Measurements from ENCODE around the gene CACNB2.
"Not testable (repeated sequence)": the region's sequence is repeated elsewhere in the genome, so short reads cannot be mapped to it uniquely, and the experiment has no call there.

Gene CACNB2

GRCh38 chr10:18197706-18198105 is 57.5 kb downstream of the CACNB2 start:
- no peak for DNase-seq (ENCODE audit: low read depth, low spot score)

DNA sequence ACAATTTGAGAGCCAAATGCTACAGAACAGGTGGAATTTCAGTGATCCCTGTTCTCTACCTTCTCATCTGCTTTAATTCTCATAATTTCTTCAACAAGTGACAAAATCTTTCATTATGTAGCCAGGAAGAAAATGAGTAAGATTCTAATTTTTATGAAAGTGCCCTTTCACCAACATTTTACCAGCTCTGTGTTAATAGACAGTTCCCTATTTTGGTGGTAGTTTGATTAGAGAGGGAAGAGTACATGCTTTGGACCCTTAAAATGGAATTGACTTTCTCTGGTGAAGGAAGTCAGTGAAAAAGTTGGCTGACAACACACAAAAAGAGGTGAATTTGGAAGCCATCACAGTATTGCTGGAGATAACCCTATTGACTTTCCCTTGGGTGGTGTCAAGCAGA is 61.7 kb downstream of the CACNB2 start:
- no peak for DNase-seq (ENCODE audit: low read depth, low spot score)

DNA sequence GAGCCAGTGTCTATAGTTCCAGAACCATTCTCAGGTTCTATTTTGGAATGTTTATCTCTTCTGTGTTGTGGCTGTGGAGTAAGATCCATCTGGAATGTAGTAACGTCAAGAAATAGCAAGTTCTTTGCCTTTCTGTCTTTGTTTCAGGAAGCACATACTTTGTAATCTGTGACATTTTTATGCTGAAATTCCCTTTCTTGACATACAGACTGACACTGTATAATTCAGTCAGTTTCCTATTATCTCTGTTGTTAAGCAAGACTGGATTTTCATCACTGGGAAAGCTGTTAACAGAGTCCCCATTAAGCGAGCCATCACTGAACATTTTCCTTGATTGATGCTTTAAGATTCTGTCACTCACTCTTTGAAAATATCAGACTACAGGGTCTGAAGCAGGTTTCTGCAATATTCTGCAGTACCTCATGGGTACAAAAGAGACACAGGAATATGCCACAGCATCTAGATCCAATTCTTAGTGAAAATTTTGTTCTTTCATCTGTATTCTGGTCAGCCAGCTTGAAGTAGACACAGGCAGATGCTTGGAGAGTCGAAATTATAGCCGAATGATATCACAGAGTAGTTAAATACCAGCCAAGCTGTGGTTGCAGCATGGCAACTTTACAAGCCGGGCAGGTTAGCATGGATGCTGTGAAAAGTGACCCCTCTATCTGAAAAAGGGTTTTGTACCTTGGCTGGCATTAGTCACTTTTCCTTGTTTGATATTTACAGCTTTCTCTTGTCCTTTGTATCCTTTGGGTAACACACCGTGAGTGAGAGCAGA is 62.6 kb downstream of the CACNB2 start:
- no peak for DNase-seq (ENCODE audit: low read depth, low spot score)

DNA sequence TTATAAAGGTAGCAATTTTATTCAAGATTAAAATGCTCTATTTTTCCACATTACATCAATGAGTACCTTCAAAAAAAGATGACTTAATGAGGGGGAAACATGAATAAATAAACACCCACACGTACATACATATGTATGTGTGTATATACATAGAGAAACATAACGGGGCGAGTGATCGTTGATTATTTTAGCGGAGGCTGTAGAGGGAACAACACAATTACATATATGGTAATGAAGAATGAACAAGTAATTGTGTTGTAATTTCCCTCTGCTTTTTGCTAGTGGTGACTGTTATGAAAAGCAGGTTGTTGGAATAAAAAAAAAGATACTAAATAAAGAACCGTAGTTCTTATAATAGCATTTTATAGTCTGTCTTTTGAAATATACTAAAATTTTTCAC is 63.2 kb downstream of the CACNB2 start:
- no peak for DNase-seq (ENCODE audit: low read depth, low spot score)

- DNase-seq (ENCODE audit: low read depth, low spot score) = no peak
Observed at GRCh38 chr10:18204039-18204835, 64.0 kb downstream of the CACNB2 start.

DNA sequence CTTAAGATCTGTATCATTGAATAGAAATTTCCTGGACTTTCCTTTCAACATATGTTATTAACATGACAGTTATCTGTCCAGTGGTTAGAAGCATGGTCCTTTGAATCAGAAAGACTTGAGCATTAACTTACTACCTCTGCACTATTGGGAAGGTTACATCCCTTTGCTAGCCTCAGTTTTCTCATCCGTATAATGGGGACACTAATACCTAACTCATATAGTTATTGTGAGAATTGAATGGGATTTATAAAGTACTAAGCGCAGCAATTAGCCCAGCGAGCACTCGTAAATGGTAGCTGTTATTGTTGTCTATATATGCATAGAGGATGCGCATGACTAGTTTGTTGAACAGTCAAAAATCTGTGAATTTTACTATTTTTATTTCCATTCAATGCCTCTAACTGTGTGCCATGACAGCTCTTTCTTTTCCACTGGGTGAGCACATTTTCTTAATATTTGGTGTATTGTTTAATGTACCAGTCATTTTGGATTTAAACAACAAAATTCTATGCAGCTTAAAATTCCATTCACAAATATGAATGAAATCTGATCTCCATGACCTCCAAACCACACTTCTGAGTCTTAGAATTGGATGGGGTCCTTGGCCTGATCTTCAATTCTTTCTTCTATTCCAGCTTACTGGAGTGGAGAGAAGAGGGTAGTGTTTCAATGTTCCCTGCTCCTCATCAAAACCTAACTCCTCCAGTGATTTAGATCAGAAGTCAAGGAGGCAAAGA is 65.0 kb downstream of the CACNB2 start:
- no peak for DNase-seq (ENCODE audit: low read depth, low spot score)

DNA sequence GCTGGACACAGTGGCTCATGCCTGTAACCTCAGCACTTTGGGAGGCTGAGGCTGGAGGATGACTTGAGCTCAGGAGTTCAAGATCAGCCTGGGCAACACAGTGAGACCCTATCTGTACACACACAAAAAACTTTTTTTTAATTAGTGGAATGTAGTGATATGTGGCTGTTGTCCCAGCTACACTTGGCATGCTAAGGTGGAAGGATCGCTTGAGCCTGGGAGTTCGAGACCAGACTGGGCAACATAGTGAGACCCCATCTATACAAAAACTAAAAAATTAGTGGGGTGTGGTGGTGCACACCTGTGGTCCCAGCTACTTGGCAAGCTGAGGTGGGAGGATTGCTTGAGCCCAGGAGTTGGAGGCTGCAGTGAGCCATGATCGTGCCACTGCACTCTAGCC is 68.0 kb downstream of the CACNB2 start:
- DNase-seq (ENCODE audit: low read depth, low spot score) = not testable (repeated sequence)

- DNase-seq (ENCODE audit: low read depth, low spot score) = no peak
Observed at GRCh38 chr10:18209241-18209640, 69.0 kb downstream of the CACNB2 start.

DNA sequence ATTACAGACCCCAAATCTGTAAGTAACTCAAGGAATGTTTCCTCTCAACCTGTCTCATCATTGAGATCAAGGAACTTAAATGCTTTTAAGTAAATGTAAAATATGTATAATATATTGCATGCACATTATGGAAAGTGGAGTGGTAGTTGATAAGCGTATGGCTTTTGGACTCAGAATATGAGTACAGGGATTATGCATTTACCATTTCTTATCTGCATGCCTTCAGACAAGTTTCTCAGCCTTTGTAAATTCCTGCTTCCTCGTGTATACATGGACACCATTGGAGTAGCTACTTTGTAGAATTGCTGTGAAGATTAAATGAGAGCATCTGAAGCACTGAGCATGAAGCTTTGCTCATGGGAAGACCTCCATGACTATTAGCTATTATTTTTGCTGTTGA is 70.5 kb downstream of the CACNB2 start:
- no peak for DNase-seq (ENCODE audit: low read depth, low spot score)

- DNase-seq (ENCODE audit: low read depth, low spot score) = no peak
Observed at GRCh38 chr10:18211862-18212261, 71.6 kb downstream of the CACNB2 start.

- DNase-seq (ENCODE audit: low read depth, low spot score) = no peak
Observed at GRCh38 chr10:18213271-18213670, 73.0 kb downstream of the CACNB2 start.

DNA sequence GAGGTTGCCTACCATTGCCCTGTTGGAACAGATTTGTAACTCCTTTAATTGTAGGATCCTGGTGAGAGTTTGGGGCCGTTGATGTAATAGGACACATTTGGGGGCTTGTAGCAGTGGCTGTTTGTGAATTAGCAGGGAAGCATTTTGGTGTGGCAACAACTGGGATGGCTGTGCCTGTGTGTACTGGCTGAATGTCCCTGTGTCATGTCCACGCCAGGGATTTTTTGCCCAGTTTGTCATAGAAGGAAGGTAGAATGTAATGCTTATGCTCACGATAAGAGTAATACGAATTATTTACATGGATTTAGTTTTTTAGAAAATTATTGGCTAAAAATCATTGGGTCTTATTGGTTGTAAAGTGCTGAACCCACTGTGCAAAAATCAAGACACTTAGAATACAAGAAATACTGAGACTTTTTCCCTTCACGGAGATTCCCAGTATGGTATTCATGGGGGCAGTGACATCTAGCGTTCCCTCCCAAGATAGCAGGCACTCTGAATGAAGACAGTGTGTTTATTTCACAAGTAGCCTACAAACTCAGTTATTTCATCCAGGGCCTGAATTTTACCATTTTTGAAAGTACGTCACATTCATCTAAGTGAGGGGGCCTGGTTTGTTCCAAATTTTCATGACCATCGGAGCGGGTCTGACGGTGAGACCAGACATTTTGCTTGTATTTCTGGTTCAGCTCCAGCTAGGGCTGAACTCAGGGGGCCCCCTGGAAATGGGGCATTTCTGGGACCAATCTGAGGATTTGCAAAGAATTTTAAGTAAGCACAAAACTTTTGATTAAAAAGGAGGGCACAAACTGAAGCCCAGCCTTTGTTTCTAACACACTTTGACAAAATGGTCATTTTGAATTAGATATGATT is 74.7 kb downstream of the CACNB2 start:
- peak; percentile 65 for DNase-seq (ENCODE audit: low read depth, low spot score)

- peak; percentile 35 for DNase-seq (ENCODE audit: low read depth, low spot score)
Observed at GRCh38 chr10:18216482-18216881, 76.3 kb downstream of the CACNB2 start.

DNA sequence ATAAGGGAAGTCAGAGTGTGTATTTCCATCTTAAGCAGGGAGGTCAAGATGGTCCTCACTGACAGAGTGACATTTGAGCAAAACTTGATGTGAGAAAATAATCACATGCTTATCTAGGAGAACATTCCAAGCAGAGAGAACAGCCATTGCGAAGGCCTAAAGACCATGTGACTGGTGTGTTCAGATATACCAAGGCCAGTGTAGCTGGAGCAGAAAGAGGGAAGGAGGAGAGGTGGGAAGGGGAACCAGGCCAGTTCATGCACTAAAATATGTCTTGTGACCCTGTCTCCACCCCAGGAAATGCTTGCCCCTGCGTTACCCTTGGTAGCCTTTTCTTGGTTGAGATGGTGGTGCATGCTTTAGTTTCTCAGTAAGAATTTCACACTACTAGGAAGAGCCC is 77.4 kb downstream of the CACNB2 start:
- no peak for DNase-seq (ENCODE audit: low read depth, low spot score)

- DNase-seq (ENCODE audit: low read depth, low spot score) = no peak
Observed at GRCh38 chr10:18219146-18219545, 78.9 kb downstream of the CACNB2 start.

DNA sequence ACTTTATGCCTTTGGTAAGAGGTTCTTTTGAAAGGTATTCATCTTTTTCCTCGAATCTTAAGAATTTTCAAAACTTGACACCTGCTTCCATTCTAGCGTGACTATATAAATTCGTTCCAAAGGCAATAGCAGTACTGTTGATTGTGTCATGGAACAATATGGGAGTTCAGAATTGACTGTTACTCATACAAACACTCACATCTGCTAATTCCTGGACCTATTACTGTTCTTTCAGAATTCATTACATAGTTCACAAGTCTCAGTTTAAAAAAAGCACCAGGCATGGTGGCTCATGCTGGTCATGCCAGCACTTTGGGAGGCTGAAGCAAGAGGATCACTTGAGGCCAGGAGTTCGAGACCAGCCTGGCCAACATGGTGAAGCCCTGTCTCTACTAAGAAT is 80.9 kb downstream of the CACNB2 start:
- no peak for DNase-seq (ENCODE audit: low read depth, low spot score)

DNA sequence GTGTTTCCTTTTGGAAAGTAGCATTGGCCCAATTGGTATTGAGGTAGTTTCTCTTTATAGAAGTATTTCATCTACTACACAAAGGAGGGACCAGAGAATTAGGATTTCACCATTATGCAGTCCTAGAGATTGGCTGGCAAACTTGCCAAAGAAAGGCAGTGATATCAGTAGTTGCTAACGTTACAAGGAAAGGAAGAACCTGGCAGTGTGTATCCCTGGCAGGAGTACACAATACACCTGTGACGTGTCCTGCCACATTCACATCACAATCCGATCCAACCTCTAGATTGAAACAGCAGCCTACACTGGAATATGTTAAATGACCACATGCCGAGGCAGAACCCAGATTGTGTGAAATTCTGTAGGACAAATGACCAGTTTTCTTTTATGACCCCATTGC is 81.7 kb downstream of the CACNB2 start:
- no peak for DNase-seq (ENCODE audit: low read depth, low spot score)

DNA sequence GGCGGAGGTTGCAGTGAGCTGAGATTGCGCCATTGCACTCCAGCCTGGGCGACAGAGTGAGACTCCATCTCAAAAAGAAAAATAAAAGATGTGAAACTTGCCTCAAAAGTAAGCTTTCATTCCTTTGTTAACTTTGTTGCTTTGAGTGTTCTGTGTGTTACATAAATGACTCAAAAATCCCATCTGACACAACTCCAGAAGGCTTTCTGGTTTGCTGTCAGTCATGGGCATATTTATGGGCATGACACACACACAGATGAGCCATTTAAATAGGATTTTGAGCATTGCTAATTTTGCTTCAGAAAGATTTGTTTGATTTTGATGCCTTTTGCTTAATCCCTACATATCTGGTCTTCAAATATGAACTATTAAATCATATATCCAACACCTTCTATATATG is 82.6 kb downstream of the CACNB2 start:
- no peak for DNase-seq (ENCODE audit: low read depth, low spot score)

DNA sequence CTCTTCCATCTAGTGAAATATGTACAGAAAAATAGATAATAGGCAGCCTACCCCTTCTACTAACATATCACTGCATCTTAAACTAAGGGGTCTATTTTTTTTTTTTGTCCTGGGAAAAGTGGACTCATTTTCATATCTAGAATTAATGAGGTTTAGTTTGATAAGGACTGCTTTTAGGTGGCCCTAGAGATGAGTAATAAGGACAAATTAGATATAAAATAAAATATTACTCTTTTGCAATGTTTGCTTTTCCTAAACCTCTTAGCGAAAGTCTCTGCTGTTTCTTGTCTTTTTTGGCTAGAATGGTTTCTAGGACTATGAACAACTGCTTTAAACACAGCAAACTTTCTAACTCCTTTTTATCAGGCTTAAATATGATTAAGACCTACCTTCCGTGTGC is 83.7 kb downstream of the CACNB2 start:
- DNase-seq (ENCODE audit: low read depth, low spot score) = no peak

DNA sequence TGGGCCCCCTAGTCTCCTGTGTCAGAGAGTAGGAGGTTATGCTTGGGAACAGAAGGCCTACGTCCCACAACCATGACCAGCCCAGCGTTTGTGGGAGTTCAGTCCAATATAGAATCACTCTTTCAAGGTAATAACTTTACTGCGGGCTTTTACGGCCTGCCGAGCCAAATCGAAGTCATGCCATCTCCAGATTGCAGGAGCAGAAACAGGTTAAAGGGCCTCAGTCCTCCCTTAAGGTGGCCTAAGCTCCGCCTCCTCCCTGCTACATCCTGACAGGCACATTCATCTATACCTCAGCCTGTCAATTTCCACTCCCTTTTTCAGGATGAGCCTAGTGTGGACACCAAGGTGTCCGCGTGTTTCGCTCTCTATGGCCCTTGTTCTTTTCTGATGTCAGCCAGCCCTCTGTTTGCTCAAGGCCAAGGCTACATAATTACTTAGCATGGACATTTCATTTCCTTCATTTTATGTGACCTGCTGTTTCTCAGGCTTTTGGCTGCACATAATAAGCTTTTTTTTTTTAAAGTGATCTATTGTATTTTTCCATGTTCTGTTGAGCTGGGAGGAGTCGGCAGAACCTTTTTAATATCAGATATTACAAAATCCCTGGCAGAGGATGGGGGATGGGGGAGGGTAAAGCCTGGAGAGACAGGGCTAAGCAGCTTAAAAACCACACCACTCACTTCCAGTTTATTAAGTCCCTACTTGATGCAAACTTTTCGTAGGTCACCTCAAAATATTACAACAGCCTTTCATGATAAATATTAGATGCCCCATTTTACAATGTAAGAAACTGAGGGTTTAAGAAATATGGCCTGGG is 84.6 kb downstream of the CACNB2 start:
- DNase-seq (ENCODE audit: low read depth, low spot score) = no peak

GRCh38 chr10:18226336-18226735 is 86.1 kb downstream of the CACNB2 start:
- DNase-seq (ENCODE audit: low read depth, low spot score) = no peak
